ENCODE results near the gene SLC22A23.

SLC22A23 gene

DNA sequence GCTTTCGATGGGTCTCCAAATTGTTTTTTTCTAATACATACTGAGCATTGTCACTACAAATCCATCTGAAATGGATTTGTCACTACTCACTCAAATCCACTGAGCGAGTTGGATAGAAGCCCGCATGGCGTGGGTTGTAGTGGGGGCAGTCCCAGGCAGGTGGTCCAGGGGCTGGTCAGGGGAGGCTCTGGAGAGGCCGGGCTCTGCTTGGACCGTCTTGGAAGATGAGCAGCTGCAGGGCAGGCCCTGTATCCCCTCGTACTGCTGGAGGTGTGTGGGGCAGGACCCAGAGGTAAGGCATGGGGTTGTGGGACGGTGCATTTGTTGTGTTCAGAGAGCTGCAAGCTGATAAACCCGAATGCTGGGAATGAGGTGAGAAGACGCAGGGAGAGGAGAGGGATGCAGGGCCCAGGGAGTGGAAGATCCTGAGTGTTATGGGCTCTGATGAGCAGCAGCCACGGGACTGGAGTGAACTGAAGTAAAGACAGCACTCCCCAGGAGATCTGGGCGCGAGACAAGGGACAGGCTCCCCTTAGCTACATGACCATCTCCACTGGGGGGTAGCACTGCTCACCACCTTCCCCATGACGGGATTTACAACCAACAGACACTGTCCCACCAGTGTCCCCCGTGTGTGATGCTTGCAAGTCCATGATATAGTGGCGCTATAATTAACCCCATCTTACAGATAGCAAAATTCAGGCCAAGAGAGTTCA lies 152.2 kb downstream of the SLC22A23 start:
- TF ChIP-seq, protein P1, sequence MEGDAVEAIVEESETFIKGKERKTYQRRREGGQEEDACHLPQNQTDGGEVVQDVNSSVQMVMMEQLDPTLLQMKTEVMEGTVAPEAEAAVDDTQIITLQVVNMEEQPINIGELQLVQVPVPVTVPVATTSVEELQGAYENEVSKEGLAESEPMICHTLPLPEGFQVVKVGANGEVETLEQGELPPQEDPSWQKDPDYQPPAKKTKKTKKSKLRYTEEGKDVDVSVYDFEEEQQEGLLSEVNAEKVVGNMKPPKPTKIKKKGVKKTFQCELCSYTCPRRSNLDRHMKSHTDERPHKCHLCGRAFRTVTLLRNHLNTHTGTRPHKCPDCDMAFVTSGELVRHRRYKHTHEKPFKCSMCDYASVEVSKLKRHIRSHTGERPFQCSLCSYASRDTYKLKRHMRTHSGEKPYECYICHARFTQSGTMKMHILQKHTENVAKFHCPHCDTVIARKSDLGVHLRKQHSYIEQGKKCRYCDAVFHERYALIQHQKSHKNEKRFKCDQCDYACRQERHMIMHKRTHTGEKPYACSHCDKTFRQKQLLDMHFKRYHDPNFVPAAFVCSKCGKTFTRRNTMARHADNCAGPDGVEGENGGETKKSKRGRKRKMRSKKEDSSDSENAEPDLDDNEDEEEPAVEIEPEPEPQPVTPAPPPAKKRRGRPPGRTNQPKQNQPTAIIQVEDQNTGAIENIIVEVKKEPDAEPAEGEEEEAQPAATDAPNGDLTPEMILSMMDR (IDR thresholded peaks at IDR 0.05; ENCODE audit: control insufficient read depth, extremely low read depth, insufficient read depth): no peak
- no peak for DNase-seq (ENCODE audit: low read depth)
- H3K4me3 ChIP-seq (ENCODE audit: low read depth, low read length): no peak overlapping the region

DNA sequence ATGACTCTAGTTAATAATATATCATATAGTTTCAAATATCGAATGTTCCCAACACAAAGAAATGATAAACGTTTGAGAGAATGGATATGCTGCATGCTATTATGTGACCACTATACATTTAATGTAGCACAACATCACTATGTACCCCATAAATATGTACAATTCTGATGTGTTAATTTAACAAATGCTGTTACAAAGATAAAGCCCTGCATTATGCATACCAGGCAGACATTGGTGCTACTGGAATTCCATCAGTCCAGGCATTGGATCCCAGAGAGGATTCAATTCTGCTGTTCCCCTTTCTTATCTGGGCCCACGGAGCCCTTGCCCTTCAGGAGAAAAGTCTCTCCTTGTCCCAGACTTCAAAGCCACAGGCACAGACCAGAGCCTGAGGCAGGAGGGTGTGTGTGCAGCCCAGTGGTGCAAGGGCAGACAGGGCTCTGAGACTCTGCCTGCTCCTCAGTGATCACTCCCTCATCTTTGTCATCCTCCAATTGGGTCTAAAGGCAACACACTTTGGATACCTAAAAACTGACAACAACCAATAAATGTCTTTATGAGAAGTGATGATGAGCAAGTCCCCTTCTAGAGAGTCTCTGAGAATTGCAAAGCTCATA lies 152.9 kb downstream of the SLC22A23 start:
- DNase-seq (ENCODE audit: low read depth): no peak
- no peak overlapping the region for H3K4me3 ChIP-seq (ENCODE audit: low read depth, low read length)
- TF ChIP-seq, protein P1 (IDR thresholded peaks at IDR 0.05; ENCODE audit: control insufficient read depth, extremely low read depth, insufficient read depth): no peak

DNA sequence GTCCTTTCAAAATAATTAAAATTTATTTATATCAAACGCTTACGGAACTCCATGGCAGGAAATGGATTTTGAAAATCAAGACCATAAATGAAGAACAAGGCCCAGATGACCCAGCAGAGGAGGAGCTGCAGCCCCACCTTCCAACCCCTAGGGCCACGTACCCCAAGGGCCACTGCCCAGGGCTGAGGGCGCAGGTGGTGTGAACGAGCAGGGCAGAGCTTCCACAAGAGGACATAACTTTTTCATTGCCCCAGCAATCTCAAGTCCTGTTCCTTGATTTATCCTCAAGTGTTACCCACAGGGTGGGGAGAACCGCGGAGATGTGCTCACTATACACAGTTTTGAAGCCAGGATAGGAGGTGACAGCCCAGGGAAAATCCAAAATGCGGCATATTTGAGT lies 155.3 kb downstream of the SLC22A23 start:
- no peak for DNase-seq (ENCODE audit: low read depth)
- H3K4me3 ChIP-seq (ENCODE audit: low read depth, low read length): no peak overlapping the region
- TF ChIP-seq, protein P1 (IDR thresholded peaks at IDR 0.05; ENCODE audit: control insufficient read depth, extremely low read depth, insufficient read depth): no peak

GRCh38 chr6:3299221-3299620 lies 157.6 kb downstream of the SLC22A23 start:
- TF ChIP-seq, protein P1 (IDR thresholded peaks at IDR 0.05; ENCODE audit: control insufficient read depth, extremely low read depth, insufficient read depth): no peak
- no peak overlapping the region for H3K4me3 ChIP-seq (ENCODE audit: low read depth, low read length)
- DNase-seq (ENCODE audit: low read depth): no peak

- TF ChIP-seq, protein P1 (IDR thresholded peaks at IDR 0.05; ENCODE audit: control insufficient read depth, extremely low read depth, insufficient read depth): no peak
- no peak overlapping the region for H3K4me3 ChIP-seq (ENCODE audit: low read depth, low read length)
- no peak for DNase-seq (ENCODE audit: low read depth)
Measured at GRCh38 chr6:3297909-3298308, 158.9 kb downstream of the SLC22A23 start.

DNA sequence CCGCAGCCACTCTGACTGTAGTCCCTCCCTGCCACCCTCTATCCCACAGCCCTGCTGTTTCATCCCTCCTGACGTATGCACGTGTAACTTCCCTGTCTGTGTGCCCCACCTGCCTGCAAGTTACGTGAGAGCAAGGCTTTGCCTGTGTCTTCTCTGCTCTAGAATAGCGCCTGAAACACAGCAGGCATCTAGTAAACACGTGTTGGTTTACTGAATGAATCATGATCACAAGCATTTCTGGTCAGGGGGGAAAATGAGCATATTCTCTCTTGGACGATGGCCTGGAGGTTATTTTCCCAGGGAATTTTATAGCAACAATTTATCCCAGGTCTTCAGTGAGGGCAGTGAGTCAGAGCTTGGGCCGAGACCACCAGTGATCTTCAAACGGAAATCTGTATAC lies 159.8 kb downstream of the SLC22A23 start:
- DNase-seq (ENCODE audit: low read depth): no peak
- TF ChIP-seq, protein P1 (IDR thresholded peaks at IDR 0.05; ENCODE audit: control insufficient read depth, extremely low read depth, insufficient read depth): no peak
- H3K4me3 ChIP-seq (ENCODE audit: low read depth, low read length): no peak overlapping the region
